GM19328 (cell line): Measurements from ENCODE around the gene ATP9B.

Source experiments
- ATAC-seq: cut with Tn5 transposase; IDR thresholded peaks from one replicate; pipeline ENCODE4 v1.9.1; 2021; ENCODE audit warnings: mild to moderate bottlenecking, moderate library complexity; ENCODE audit not compliant: unreplicated experiment

The ATP9B gene

GRCh38 chr18:79403723-79404566, 334.8 kb downstream of the ATP9B start:
- ATAC-seq: no peak

- no peak for ATAC-seq
Observed at GRCh38 chr18:79404567-79404910, 335.3 kb downstream of the ATP9B start.

- ATAC-seq: no peak
Observed at GRCh38 chr18:79405019-79405780, 336.0 kb downstream of the ATP9B start.

GRCh38 chr18:79405781-79406575, 336.8 kb downstream of the ATP9B start:
- ATAC-seq: peak; percentile 78

GRCh38 chr18:79406708-79407107, 337.5 kb downstream of the ATP9B start:
- ATAC-seq: no peak

GRCh38 chr18:79409313-79409712, 340.1 kb downstream of the ATP9B start:
- ATAC-seq: no peak

- ATAC-seq: no peak
Observed at GRCh38 chr18:79410171-79410641, 341.0 kb downstream of the ATP9B start.

- no peak for ATAC-seq
Observed at GRCh38 chr18:79410731-79411613, 341.8 kb downstream of the ATP9B start.

GRCh38 chr18:79411614-79412526, 342.7 kb downstream of the ATP9B start:
- ATAC-seq: no peak

GRCh38 chr18:79413025-79413424, 343.8 kb downstream of the ATP9B start:
- no peak for ATAC-seq

GRCh38 chr18:79413426-79413825, 344.2 kb downstream of the ATP9B start:
- ATAC-seq: no peak

- no peak for ATAC-seq
Observed at GRCh38 chr18:79413901-79414300, 344.7 kb downstream of the ATP9B start.

- ATAC-seq: no peak
Observed at GRCh38 chr18:79416022-79416676, 347.0 kb downstream of the ATP9B start.

- ATAC-seq: no peak
Observed at GRCh38 chr18:79416677-79417052, 347.5 kb downstream of the ATP9B start.

- no peak for ATAC-seq
Observed at GRCh38 chr18:79418236-79418635, 349.0 kb downstream of the ATP9B start.

- ATAC-seq: no peak
Observed at GRCh38 chr18:79418642-79419041, 349.4 kb downstream of the ATP9B start.

GRCh38 chr18:79420033-79420745, 351.0 kb downstream of the ATP9B start:
- ATAC-seq: no peak

- ATAC-seq: no peak
Observed at GRCh38 chr18:79421275-79421857, 352.2 kb downstream of the ATP9B start.
